ENCODE measurements around the gene ABCB9. TPM values are rescaled to one million over a fixed set of nuclear protein-coding genes. Genes with fewer than 3 reads are reported as not detected.

ABCB9 gene
- total RNA-seq, 1 experiment from 2014 or later, result 6.3 TPM

GRCh38 chr12:122961531-122962329 lies 4.5 kb downstream of the ABCB9 start:
- no peak overlapping the region for H3K27ac Mint-ChIP-seq
- POLR2A ChIA-PET, result no interaction called here
- H3K27me3 Mint-ChIP-seq (ENCODE audit: low read depth), result peaks cover 5% of the 10 kb centered on the region
- peaks cover 13% of the 10 kb centered on the region for H3K4me1 Mint-ChIP-seq
- no peaks in the 10 kb centered on the region for H3K9me3 Mint-ChIP-seq
- no peak overlapping the region for H3K4me3 Mint-ChIP-seq
- DNase-seq (ENCODE audit: low spot score) (no peak), ATAC-seq (no peak)
- CTCF ChIA-PET, result no interaction called here
- TF ChIP-seq CREB1 (CRISPR knock-in tag; IDR thresholded peaks at IDR 0.05) (no peak), PRRX2 (CRISPR knock-in tag; IDR thresholded peaks at IDR 0.05) (no peak), RELA (CRISPR knock-in tag; IDR thresholded peaks at IDR 0.05; ENCODE audit: borderline replicate concordance) (no peak), ELF4 (CRISPR knock-in tag; IDR thresholded peaks at IDR 0.05; ENCODE audit: low read depth) (no peak), ATF6 (CRISPR knock-in tag; IDR thresholded peaks at IDR 0.05) (no peak), TEAD4 (CRISPR knock-in tag; IDR thresholded peaks at IDR 0.05) (no peak), ZNF396 (CRISPR knock-in tag; IDR thresholded peaks at IDR 0.05; ENCODE audit: borderline replicate concordance) (no peak), SP1 (CRISPR knock-in tag; conservative IDR thresholded peaks at IDR 0.05) (no peak), MYBL2 (CRISPR knock-in tag; IDR thresholded peaks at IDR 0.05) (no peak), NFATC4 (CRISPR knock-in tag; IDR thresholded peaks at IDR 0.05) (no peak), ZNF219 (CRISPR knock-in tag; IDR thresholded peaks at IDR 0.05; ENCODE audit: borderline replicate concordance) (no peak), USF1 (CRISPR knock-in tag; IDR thresholded peaks at IDR 0.05) (no peak), PRDM15 (CRISPR knock-in tag; IDR thresholded peaks at IDR 0.05) (no peak), AFF4 (CRISPR knock-in tag; IDR thresholded peaks at IDR 0.05; ENCODE audit: borderline replicate concordance) (no peak), ZNF512 (CRISPR knock-in tag; IDR thresholded peaks at IDR 0.05; ENCODE audit: borderline replicate concordance) (no peak), OVOL2 (CRISPR knock-in tag; IDR thresholded peaks at IDR 0.05; ENCODE audit: borderline replicate concordance) (no peak)
- TF ChIP-seq, protein P1, sequence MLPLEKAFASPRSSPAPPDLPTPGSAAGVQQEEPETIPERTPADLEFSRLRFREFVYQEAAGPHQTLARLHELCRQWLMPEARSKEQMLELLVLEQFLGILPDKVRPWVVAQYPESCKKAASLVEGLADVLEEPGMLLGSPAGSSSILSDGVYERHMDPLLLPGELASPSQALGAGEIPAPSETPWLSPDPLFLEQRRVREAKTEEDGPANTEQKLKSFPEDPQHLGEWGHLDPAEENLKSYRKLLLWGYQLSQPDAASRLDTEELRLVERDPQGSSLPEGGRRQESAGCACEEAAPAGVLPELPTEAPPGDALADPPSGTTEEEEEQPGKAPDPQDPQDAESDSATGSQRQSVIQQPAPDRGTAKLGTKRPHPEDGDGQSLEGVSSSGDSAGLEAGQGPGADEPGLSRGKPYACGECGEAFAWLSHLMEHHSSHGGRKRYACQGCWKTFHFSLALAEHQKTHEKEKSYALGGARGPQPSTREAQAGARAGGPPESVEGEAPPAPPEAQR (CRISPR knock-in tag; IDR thresholded peaks at IDR 0.05), result no peak
- TF ChIP-seq, protein P2, sequence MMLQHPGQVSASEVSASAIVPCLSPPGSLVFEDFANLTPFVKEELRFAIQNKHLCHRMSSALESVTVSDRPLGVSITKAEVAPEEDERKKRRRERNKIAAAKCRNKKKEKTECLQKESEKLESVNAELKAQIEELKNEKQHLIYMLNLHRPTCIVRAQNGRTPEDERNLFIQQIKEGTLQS (CRISPR knock-in tag; conservative IDR thresholded peaks at IDR 0.05), result no peak
- TF ChIP-seq, protein P3, sequence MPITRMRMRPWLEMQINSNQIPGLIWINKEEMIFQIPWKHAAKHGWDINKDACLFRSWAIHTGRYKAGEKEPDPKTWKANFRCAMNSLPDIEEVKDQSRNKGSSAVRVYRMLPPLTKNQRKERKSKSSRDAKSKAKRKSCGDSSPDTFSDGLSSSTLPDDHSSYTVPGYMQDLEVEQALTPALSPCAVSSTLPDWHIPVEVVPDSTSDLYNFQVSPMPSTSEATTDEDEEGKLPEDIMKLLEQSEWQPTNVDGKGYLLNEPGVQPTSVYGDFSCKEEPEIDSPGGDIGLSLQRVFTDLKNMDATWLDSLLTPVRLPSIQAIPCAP (CRISPR knock-in tag; IDR thresholded peaks at IDR 0.05), result no peak
- TF ChIP-seq, protein P4, sequence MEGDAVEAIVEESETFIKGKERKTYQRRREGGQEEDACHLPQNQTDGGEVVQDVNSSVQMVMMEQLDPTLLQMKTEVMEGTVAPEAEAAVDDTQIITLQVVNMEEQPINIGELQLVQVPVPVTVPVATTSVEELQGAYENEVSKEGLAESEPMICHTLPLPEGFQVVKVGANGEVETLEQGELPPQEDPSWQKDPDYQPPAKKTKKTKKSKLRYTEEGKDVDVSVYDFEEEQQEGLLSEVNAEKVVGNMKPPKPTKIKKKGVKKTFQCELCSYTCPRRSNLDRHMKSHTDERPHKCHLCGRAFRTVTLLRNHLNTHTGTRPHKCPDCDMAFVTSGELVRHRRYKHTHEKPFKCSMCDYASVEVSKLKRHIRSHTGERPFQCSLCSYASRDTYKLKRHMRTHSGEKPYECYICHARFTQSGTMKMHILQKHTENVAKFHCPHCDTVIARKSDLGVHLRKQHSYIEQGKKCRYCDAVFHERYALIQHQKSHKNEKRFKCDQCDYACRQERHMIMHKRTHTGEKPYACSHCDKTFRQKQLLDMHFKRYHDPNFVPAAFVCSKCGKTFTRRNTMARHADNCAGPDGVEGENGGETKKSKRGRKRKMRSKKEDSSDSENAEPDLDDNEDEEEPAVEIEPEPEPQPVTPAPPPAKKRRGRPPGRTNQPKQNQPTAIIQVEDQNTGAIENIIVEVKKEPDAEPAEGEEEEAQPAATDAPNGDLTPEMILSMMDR (IDR thresholded peaks at IDR 0.05), result no peak
- H3K36me3 Mint-ChIP-seq, result no peaks in the 10 kb centered on the region
